Measurements from ENCODE around the gene GLCCI1. TPM values are rescaled to one million over a fixed set of nuclear protein-coding genes. Genes with fewer than 3 reads are reported as not detected.

GLCCI1 gene
- polyA plus RNA-seq, 1 donor: 50.4 TPM

GRCh38 chr7:7959979-7960670 is 8.5 kb upstream of the GLCCI1 start:
- no peak for DNase-seq

DNA sequence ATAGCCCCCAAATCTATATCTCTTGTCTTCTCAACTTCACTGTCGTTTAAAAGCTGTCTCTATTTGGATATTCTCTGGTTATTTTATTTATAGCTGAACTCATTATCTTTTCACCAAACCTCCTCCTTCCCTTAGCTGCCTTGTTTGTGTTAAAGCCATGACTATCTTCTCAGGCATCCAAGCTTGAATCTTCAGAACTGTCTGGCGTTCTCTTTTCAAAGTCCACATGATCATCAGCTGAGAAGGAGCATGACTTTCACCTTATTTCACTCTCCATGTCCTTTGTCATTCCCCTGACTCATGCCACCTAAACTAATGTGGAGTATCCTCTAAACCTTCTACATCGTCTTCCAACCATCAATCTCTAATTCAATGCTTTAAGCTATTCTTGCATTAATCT is 5.7 kb upstream of the GLCCI1 start:
- no peak for DNase-seq

DNA sequence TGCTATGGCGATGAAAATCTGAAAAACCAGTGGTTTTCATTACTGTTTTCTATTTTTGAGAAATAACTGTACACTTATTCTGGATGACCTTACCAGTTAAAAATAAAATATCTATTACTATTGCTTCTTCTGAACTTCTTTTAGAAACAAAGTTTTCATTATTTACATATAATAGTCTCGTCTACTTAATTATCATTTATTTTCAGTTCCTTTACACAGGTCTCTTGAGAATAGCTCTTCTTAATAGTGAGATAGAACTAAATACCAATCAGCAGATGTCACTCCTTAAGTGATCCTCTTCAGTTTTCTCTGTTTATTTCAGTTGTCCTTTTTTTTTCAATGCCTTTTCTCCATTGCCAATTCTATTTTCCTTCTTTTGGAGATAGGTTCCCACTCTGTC is 4.3 kb upstream of the GLCCI1 start:
- DNase-seq: no peak

DNA sequence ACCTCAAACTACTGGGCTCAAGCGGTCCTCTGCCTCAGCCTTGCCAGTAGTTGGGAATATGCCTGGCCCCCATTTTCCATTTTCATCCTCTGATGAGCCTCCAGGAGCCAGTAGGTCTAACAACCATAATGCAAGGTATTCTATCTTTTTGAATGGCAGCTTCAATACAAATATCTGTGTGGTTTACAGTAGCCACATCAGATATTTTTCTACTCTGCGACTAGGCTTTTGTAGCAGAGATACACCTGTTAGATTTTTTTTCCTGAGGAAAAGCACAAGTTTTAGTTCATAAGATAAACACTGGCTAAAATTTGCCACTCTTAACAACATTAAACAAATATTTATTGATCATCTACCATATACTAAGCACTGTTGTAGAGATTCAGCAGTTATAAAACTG is 3.9 kb upstream of the GLCCI1 start:
- DNase-seq: no peak

- DNase-seq: no peak
These were observed 3.3 kb upstream of the GLCCI1 start for GRCh38 chr7:7965301-7965700.

GRCh38 chr7:7966141-7966734 is 2.4 kb upstream of the GLCCI1 start:
- no peak for DNase-seq

- DNase-seq: no peak
These were observed 581 bp upstream of the GLCCI1 start for GRCh38 chr7:7967886-7968543.

DNA sequence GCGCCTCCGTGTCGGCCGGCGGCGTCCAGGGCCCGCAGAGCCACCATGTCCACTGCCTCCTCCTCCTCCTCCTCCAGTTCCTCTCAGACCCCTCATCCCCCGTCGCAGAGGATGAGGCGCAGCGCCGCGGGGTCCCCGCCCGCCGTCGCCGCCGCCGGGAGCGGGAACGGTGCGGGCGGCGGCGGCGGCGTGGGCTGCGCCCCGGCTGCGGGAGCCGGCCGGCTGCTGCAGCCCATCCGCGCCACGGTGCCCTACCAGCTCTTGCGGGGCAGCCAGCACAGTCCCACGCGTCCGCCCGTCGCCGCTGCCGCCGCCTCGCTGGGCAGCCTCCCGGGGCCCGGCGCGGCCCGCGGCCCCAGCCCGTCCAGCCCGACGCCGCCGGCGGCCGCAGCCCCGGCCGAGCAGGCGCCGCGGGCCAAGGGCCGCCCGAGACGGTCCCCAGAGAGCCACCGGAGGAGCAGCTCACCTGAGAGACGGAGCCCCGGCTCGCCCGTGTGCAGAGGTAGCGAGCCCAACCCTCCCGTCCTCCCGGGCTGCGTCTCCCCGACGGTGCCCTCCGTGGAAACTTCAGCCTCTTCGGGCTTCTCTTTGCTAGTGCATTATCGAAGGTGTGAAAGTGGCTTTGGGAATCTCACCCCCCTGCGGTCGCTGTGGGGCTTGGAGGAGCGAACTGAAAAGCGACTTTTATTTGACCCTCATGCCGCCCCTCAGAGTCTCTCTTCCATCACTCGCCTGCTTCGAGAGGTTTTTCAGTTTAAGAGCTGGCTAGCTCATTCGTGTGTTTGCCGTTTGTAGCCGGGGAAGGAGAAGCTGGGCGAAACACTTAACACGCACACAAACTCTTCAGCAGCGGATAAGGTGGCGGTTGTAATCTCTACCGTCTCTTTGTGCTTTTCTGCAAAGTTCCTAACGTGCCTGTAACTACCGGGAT is 975 bp downstream of the GLCCI1 start:
- DNase-seq: peak; percentile 52

DNA sequence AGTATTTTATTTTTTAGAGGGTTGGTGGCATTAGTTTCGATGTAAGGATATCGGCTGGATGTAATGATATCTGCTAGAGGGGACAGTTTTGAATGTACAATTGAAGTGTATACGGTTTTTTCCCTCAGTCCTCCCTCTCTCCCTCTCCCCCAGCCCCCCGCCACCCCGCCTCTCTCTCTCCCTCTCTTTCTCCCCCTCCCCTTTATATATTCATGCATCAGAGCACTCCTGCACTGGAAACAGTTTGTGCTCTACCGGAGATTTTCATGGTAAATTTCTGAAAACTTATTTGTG is 1.6 kb downstream of the GLCCI1 start:
- DNase-seq: peak; percentile 49

DNA sequence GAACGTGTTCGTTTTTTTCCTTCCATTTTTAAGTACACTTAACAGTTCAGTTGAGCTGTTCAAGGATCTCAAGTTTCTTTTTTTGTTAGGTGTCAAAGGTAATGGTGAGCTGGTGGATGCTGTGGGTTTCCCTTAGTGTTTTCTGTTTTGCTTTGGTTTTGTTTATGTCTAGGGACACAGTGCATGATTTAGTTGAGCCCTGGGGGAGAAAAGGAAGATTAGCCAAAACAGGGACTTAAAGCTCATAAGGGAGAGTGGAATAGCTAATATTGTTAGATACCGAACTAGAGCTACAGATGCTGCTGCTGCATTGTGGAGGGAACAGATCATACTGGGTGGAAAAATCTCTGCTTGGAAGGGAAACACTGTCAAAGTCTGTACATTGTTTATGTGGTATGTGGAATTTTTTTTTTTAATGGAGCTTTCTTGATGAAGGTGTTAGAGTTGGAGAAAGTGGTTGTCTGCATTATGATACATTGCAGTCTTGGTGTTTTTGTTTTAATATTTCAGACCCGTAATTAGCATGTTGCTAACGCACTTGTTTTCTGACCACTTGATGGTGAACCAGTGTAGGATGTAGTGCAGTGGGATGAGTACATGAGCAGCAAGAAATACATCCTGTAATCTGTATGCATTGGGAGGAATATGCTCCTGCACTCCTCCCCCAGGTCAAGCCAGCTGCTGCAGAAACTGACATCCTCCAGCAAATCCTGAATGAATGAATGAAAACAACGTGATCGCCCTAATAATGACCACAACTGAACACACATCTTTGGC is 2.1 kb downstream of the GLCCI1 start:
- peak; percentile 32 for DNase-seq

GRCh38 chr7:7971308-7972040 is 2.9 kb downstream of the GLCCI1 start:
- no peak for DNase-seq

DNA sequence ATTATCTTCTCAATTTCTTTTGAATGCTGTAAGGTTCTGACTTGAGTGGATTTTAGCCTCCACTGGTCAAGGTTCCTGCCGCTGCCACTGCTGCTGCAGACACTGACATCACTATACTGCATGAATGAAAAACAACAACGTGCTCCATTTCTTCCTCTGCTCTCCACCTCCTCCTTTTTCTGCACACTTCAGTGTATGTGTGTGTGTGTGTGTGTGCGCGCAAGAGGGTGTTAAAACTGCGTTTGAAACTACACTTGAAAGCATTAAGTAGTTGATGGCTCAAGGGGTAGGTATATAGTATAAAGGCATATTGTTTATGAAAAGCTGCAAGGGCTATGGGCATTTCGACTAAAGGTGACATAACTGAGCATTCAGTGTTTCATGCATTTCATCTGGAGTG is 3.5 kb downstream of the GLCCI1 start:
- DNase-seq: no peak

DNA sequence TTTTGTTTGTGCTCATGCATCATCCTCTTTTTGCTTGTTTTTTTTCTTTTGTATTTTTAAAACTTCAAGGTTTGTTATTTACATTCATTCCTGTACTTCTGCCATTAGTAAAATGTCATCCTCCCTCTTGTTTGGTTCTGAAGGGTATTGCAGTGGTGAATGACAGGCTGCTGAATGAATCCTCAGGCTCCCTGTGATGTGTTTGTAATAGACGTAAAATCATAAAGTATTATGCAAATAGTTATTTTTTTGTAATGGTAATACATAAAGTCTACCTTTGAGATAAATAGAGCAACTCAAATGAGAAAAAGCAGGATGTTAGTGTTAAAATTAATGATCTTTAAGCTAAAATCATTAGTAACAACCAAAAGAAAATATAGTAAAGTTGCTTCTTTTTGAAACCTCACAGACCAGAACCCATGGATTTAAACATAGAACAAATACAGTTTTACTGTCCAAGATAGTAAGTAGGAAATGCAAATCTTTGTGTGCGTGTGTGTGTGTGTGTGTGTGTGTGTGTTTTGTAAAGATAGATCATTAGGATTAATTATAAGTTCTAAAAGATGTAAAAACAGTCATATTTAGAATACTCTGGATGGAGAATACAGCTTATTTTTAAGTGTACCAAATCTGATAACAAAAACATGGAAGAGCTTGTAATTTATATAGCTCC is 4.5 kb downstream of the GLCCI1 start:
- no peak for DNase-seq

DNA sequence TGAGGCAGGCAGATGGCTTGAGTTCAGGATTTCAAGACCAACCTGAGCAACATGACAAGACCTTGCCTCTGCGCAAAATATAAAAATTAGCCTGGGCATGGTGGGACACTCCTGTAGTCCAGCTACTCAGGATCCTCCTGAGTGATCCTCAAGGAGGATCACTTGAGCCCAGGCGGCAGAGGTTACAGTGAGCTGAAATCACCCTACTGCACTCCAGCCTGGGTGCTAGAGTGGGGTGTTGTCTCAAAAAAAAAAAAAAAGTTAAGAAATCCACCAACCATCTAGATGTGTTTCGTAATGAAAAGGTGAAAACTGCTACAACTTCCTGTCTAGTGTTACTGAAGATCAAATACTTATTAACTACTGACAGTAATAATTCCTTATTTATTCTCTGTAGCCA is 8.1 kb downstream of the GLCCI1 start:
- no peak for DNase-seq

DNA sequence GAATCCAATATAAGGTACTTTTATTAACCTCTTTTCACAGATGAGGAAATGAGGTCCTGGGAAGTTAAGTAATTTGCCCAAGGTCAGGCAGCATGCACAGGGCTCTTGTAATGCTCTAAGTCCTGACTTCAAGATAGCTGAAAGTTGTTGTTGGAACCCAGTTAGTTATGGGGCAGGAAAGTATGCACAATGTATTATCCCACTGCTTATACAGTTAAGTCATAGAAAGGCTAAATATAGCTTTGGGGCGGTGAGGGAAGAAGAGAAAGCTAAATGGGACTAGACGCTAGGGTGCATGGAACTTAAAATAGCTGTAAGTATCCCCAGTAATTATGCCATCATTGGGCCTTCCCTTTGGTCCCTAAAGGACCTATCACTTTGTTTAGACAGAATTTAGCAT is 9.2 kb downstream of the GLCCI1 start:
- DNase-seq: no peak

- no peak for DNase-seq
These were observed 10.3 kb downstream of the GLCCI1 start for GRCh38 chr7:7978860-7979259.

DNA sequence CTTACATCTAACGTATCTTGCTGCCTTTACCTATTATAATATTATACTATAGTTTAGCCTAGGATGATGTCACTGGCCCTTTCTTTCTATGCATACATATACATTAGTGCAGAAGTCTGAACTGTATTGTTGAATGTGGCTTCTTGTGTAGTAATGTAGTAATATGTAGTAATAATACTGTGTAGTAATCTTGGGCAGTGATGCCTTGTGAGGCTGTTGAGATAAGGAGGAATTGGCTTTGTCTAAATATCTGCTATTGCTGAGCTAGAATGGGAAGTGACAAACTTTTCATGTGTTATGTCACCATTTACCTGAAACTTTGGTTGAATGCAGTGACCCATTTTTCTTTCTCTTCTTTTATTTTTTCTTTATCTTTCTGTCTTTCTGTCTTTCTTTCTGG is 11.0 kb downstream of the GLCCI1 start:
- no peak for DNase-seq

GRCh38 chr7:7980134-7980533 is 11.5 kb downstream of the GLCCI1 start:
- no peak for DNase-seq

DNA sequence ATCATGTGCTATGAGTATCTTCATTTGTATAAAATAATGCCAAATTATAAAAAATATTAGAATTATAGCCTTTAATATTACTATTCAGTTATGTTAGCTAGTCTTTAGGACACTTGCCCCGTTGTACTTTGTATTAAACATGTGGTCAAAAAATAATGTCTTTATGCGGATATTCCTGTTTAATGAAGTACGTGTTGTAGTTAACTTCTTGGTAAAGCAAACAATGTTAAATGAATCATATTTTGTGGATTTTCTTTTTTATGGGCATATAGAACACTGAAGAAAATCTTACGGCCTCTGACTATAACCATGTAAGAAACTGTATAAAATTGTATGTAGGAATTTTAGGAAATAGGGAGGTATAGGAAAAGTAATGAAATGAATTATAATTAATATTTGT is 14.3 kb downstream of the GLCCI1 start:
- no peak for DNase-seq

GRCh38 chr7:7984424-7984823 is 15.8 kb downstream of the GLCCI1 start:
- DNase-seq: no peak

DNA sequence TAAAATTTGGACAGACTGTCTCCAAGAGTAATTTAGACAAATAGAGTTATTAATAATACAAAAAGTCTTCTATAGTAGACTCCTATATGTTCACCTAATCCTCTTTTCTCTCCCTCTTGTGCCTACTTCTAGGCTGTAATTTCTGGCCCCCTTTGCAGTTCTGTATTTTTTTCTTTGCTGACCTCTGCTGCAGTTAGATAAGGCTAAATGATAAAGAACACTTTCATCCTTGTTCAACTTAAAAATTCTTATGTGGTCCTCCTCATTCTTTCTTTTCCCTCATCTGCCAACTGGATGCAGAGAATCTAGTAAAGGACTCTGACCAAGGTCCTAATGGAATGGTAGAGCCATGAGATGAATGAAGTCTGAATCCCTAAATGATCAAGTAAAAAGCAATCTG is 20.1 kb downstream of the GLCCI1 start:
- DNase-seq: no peak

All from left kidney (tissue), 2 donors.